Stimulated activated CD8-positive, alpha-beta memory T cell treated with anti-CD3 and anti-CD28 coated beads, Interleukin-4, amount 100 ng/mL, for 4 hours (primary cell): ENCODE measurements around the gene ZNF710.
A peak's percentile ranks its signal among the peaks of the same experiment; 100 is the strongest.

Experiments
- DNase-seq, 2 donors: peaks; one replicate each; pipeline ENCODE4 v3.0.0-alpha.2; 2020; ENCODE audit warnings: low read depth in 2 of 2, low spot score in 1 of 2

The ZNF710 gene

GRCh38 chr15:89991312-89991711 lies 9.8 kb upstream of the ZNF710 start:
- no peak for DNase-seq

GRCh38 chr15:89993349-89993748 lies 7.8 kb upstream of the ZNF710 start:
- DNase-seq: no peak

GRCh38 chr15:89997079-89997478 lies 4.0 kb upstream of the ZNF710 start:
- DNase-seq: no peak

- DNase-seq: no peak
Observed at GRCh38 chr15:89998141-89998661, 2.9 kb upstream of the ZNF710 start.

GRCh38 chr15:89998923-89999675 lies 2.0 kb upstream of the ZNF710 start:
- no peak for DNase-seq

- DNase-seq: no peak
Observed at GRCh38 chr15:89999676-90000185, 1.4 kb upstream of the ZNF710 start.

GRCh38 chr15:90000186-90001001 lies 730 bp upstream of the ZNF710 start:
- no peak for DNase-seq

GRCh38 chr15:90001683-90002427 lies 731 bp downstream of the ZNF710 start:
- peak; percentile 19 to 45 for DNase-seq

GRCh38 chr15:90002428-90002844 lies 1.3 kb downstream of the ZNF710 start:
- no peak for DNase-seq

GRCh38 chr15:90003736-90004135 lies 2.6 kb downstream of the ZNF710 start:
- no peak for DNase-seq

- DNase-seq: no peak
Observed at GRCh38 chr15:90004252-90004651, 3.1 kb downstream of the ZNF710 start.

GRCh38 chr15:90004671-90005070 lies 3.5 kb downstream of the ZNF710 start:
- no peak for DNase-seq

GRCh38 chr15:90006217-90007075 lies 5.3 kb downstream of the ZNF710 start:
- no peak for DNase-seq

GRCh38 chr15:90007076-90007460 lies 5.9 kb downstream of the ZNF710 start:
- DNase-seq: no peak

GRCh38 chr15:90008607-90009006 lies 7.5 kb downstream of the ZNF710 start:
- no peak for DNase-seq

- DNase-seq: no peak
Observed at GRCh38 chr15:90009301-90010022, 8.3 kb downstream of the ZNF710 start.

GRCh38 chr15:90011705-90012104 lies 10.6 kb downstream of the ZNF710 start:
- DNase-seq: no peak

GRCh38 chr15:90013503-90013937 lies 12.4 kb downstream of the ZNF710 start:
- DNase-seq: no peak

- no peak for DNase-seq
Observed at GRCh38 chr15:90015294-90015693, 14.2 kb downstream of the ZNF710 start.

GRCh38 chr15:90015749-90016148 lies 14.6 kb downstream of the ZNF710 start:
- no peak for DNase-seq
